GM21723 (cell line): ENCODE results near the gene DIAPH2.

Experiments
- ATAC-seq: cut with Tn5 transposase; IDR thresholded peaks from one replicate; pipeline ENCODE4 v1.9.1; 2021; ENCODE audit warnings: mild to moderate bottlenecking, moderate library complexity; ENCODE audit not compliant: unreplicated experiment

DIAPH2 gene

DNA sequence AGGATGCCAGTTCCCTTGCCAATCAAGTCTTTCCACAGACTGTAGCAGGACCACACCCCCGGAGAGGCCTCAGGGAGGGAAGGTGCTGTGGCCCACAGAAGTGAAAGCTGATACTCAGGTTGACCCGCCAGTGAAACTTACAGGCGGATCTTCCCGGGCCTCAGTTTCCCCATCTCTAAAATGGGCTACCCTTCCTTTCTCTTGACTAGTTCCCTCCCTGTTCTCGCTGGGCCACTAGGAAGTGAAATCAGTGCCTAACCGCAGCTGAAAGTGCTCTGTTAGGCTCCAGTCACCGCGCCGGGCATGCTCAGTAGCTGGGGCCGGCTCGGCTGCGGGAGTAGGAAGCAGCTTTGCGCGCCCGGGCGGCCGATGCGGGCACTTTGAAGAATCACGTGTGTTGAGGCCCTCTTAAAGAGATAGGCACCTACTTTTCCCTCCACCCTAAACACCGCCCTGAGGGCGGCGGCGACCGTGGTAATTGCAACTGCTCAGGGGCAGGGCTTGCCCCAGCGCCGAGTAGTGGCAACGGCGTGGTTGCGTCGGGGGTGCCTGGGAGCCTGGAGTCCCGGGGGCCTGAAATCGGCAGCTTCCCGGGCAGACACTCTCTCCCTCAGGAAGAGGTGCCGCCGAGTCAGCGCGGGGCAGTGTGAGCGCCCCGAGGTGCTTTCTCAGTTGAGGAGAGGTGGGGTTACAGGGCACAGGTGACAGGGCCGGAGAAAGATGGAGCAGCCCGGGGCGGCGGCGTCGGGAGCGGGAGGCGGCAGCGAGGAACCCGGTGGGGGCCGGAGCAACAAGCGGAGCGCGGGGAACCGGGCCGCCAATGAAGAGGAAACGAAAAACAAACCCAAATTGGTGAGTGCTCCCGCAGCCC is at the start of gene DIAPH2:
Gene DIAPH2 (plus strand): TSS at position 504 of the 871 bp plus-strand sequence.
- peak; percentile 77 for ATAC-seq

DNA sequence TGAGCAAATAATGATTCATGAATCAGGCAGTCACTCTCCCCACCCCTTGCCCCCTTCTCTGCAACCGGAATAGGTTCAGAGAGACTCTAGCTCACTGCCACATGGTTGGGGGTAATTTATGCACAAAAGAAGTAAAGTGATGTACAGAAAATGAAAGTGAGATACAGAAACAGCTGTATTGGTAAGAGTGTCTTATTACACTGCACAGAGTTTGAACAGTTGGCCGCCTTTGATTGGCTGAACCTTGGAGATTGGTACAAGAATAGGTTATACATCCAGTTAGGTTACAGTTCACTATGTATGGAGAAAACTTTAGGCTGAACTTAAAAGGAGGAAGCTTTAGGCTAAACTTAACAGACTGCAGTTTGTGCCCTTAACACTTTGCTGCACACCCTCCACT is 34.6 kb upstream of the DIAPH2 start:
- no peak for ATAC-seq

DNA sequence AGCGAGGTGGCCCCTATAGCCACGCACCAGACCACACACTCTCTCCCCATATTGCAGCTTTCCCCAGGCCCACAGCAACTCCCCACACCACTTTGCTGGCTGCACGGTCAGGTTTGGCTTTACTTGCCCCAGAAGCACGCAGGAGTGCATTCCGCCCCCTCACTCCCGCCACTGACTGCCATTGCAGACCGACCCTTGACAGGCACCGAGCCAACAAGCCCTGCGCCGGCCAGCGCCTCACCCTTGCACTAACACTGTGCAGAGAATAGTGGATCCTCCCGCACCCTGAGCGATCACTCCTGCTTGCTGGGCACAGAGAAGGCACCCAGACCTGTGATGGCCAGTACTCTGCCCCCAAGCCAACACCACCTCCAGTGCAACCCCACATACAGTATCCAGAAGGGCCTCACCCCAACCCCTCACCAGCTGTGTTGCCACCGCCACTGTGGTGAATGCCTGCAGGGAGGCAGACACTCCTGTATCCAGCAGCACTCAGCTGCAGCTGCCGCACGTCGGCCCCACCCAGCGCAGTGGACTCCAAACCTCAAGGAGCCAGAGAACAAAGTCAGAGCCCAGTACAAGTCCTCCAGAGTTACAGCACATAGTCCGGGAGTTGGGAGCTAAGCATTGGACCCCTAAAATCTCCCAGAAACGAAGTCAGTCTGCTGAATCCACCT is 28.6 kb upstream of the DIAPH2 start:
- ATAC-seq = no peak

GRCh38 chrX:96682516-96682915 is 2.1 kb upstream of the DIAPH2 start:
- no peak for ATAC-seq

DNA sequence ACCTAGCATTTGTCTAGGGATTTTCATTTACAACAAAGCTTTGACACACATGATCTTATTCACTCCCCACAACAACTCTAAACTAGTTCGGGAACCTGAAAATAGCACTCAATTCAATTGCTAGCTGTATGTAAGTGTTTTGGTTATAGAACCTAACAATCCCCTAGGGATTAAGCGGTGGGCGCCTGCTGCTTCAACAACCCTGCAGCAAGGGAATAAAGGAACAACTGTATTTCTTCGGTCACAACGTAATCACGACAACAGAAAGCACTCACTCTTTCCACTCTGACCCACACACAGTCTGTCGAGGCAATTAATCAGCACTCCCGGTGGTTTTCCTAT is 674 bp upstream of the DIAPH2 start:
- no peak for ATAC-seq

DNA sequence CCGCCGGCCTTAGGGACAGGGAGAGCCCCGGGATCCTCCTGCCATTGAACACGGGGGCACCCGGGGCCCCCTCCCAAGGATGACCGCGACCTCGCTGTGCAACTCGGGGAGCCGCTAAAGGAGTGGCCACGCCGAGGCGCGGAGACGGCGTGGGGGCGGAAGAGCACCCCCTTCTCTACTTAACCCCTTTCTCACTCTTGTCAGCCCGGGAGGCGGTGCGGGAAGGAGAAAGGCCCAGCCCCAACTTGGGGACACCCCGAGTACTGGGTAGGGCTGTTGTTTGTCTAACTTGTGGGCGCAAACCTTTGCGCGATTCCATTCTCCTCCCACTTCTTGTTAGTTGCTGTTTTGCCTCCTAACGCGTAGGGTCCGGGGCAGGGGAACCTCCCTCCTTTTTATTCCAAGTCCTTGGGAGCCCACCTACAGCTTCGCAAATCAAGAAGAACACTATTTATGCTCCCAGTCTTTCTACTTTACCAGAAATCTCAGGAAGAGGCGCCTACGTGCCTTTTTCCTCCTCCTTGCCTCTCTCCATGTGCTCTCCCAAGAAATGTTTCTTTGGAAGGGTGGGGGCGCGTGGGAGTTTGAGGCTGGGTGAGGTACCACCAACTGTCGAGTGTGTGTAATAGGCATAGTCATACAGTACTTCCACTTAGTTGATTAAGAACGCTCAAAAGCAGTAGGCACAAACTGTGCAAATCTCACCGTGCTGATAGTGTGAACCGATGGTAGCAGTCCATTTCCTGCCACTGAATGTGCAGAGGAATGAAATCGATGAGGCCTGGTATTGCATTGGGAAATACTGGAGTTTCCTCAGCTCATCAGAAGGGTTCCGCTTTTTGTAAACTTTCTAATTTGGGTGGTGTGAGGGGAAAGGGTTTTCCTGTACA is 813 bp downstream of the DIAPH2 start:
- ATAC-seq = peak; percentile 50

- ATAC-seq = no peak
Observed at GRCh38 chrX:96687776-96688175, 3.1 kb downstream of the DIAPH2 start.

GRCh38 chrX:96688789-96689188 is 4.1 kb downstream of the DIAPH2 start:
- no peak for ATAC-seq

- ATAC-seq = no peak
Observed at GRCh38 chrX:96689991-96690390, 5.3 kb downstream of the DIAPH2 start.

GRCh38 chrX:96692454-96692853 is 7.8 kb downstream of the DIAPH2 start:
- ATAC-seq = no peak

DNA sequence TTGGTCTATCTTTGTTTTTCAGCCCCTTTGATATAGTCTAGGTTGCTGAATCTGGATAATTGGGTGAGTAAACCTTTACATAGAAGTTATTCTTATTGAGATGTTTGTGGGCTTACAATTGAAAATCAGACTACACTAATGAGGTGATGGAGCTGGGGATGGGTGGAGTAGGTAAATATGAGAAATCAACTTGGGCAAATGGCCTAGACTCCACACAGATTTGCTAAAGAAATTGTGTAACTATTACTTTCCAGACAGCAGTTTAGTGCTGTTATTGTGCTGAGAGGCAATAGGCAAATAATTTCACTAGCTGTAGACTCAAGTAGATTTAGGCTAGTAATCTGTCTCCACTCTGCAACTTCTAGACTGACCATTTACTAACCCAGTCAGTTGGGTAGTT is 8.2 kb downstream of the DIAPH2 start:
- ATAC-seq = no peak

DNA sequence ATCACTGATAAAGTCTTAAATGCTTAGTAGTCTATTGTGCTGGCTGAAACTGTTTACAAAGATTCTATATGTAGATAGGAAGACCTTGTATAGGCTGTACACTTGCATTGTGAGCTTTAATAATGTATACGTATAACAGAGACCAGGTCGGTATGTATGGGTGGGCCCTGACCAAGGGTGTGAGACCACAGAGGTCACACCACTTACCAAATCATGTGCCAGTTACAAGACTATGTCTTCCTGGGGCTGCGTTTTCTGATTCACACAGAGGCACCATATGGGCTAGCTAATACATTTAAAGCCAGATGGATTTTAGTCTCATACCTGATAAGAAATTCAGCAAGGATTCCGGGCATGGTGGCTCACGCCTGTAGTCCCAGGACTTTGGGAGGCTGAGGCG is 8.8 kb downstream of the DIAPH2 start:
- ATAC-seq = no peak

GRCh38 chrX:96696462-96696861 is 11.8 kb downstream of the DIAPH2 start:
- no peak for ATAC-seq

- no peak for ATAC-seq
Observed at GRCh38 chrX:96700625-96701024, 16.0 kb downstream of the DIAPH2 start.

GRCh38 chrX:96703379-96703778 is 18.7 kb downstream of the DIAPH2 start:
- ATAC-seq = no peak

GRCh38 chrX:96703816-96704215 is 19.2 kb downstream of the DIAPH2 start:
- no peak for ATAC-seq

- ATAC-seq = no peak
Observed at GRCh38 chrX:96704629-96705028, 20.0 kb downstream of the DIAPH2 start.

DNA sequence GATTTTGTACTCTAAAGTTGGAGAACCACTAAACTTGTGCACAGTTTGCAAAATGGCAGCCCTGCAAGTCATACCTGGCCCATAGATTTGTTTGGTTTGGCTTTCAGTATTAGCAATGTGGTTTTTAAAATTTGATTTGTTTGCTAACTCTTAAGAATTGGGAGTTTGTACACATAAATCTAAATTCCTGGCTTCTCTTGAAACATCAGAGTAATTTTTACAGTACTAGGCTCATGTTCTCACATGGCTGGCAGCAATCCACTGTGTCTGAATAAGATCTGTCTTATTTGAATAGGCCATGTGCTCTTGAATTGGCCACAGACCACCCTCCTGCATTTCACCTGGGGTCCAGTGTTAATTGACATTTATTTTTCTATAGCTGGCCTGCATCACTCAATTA is 21.3 kb downstream of the DIAPH2 start:
- no peak for ATAC-seq

DNA sequence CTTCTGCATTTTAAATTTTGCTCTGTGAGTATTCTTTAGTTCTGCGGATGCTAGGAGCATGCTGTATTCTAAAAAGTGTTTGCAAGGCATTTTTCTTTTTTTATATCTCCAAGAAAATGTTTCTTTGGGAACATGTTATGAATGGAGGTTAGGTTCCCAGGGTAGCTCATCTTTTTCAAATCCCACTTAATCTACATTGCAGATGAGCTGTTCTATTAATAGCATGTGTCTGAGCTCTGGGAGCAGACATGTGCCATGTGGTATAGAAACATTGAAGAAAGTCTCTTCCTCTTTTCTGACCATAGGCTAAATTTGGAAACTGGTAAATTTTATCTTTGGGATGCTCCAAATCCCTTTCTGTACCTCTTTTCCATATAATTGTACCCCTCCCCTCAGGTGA is 23.2 kb downstream of the DIAPH2 start:
- no peak for ATAC-seq

DNA sequence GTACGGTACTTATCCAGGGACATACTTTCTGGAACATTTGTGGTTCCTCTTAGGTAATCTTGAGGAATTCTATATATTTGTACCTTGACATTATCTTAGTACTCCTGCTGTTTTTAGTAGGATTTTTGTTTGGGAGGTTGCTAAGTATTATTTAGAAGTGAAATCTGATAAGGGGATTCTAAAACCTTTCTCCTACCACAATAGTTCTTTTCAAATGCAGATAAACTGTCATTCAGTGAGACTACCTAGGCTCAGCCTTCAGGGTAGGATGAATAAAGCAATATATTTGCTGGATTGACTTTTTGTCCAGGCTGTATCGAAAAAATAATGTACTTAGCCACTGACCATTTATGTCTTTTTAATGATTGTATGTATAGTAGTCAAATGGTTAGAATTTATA is 25.4 kb downstream of the DIAPH2 start:
- ATAC-seq = no peak

GRCh38 chrX:96713303-96713702 is 28.7 kb downstream of the DIAPH2 start:
- no peak for ATAC-seq
